Activated CD4-positive, alpha-beta T cell treated with anti-CD3 and anti-CD28 coated beads for 48 hours (primary cell): ENCODE results near the gene STIM1.

ENCODE experiments used
- DNase-seq: peaks from one replicate; pipeline ENCODE4 v3.0.0-alpha.2; 2020

Gene STIM1

DNA sequence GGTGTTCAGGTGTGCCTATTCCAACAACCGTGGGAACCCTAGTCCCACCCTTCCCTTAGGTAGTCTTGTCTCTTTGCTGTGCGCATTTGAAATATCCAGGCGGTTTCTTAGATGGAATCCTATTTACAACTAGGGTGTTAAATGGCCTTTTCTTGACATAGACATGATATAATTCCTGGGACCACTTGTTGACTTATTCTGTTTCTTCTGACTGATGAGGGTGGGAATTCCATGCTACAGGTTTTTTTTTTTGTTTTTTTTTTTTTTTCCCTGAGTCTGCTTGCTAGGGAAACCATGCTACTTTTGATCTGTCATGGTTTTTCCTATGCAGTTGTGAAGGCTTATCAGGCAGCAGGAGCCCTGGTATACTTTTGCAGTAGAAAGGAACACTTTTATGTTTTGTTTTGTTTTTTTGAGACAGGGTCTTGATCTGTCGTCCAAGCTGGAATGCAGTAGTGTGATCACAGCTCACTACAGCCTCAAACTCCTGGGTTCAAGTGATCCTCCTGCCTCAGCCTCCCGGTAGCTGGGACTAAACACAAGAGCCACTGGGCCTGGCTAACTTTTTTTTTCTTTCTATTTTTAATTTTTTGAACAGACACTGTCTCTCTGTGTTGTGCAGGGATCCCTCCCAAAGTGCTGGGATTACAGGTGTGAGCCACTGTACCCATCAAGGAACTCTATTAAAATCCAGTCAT, 1.5 kb downstream of the STIM1 start:
- DNase-seq: no peak

DNA sequence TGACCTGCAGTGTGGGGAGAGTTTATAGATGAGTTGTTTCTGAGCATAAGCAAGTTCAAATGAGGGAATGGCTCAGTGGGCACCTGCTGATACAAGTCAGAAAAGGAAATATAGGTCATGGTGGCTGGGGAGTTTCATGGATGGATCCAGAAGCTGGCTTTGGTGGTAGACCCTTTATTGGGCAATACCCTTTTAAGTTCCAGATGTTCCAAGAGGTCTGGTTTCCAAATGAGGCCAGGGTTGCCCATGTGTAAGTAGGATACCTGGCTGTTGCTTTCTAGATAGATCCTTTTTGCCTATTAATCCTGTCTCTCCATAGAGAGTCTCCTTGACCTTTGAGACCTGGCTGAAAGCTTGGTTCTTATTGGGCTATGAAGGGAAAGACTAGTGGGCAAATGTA, 2.2 kb downstream of the STIM1 start:
- DNase-seq: no peak

DNA sequence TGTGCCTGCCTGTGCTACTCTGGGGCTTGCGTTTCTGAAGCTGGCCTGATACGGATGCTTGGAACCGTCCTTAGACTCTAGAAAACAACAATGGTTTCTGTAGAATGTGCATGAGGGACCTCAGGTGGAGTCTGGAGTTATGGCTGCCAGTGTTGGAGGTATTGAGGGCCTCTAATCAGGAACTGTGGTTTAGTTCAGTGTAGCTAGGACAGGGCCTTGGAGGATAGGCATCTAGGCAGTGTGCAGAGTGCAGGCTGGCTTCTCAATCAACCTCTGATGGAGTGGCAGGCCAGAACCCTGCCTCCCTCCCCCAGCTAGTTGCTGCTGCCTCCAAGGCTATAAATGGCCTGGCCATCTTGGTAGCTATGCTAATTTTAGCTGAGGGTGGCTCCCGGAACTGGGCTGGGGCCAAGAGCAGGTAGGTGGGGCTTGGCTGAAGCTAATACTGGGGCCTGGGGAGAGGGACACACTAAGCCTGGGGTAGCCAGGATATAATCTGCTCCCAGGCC, 4.0 kb downstream of the STIM1 start:
- no peak for DNase-seq

DNA sequence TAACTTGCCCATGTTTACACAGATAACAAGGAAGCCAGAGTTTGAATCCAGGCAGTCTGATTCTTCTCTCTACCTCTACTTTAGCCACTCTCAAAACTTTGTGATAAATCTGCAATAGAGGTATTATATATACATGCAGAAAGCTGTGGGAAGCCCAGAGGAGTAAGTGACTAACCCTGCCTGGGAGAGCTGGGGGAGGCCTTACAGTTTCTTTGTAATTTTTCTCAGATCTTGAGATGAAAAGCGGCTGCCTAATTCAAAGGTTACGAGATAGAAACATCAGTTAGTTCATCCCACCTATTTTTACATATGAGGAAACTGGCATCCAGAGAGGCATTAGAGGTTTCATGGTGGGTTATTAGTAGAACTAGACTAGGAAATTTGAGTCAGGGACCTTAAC, 4.9 kb downstream of the STIM1 start:
- peak; percentile 69 for DNase-seq

- peak; percentile 54 for DNase-seq
Observed at GRCh38 chr11:3860898-3861393, 5.5 kb downstream of the STIM1 start.

DNA sequence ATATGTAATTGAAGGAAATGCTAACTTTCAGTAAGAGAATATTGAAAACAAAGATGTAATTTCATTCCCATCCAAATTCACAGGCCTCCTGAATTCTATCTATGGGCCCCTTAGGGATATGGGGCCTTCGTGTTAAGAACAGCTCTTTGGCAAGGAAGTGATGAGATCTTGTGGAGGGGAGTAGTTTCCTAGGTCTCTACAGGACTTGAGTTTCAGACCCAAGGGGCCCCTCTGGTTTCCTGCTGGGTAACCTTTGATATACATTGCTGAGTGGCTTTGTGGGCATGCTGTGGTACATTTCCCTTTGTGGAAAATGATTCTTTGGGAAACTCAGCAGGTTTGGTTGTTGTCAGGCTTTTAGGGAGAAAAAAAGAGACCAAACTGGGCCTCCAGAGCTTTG, 6.2 kb downstream of the STIM1 start:
- no peak for DNase-seq

GRCh38 chr11:3865388-3866193, 10.1 kb downstream of the STIM1 start:
- DNase-seq: no peak

DNA sequence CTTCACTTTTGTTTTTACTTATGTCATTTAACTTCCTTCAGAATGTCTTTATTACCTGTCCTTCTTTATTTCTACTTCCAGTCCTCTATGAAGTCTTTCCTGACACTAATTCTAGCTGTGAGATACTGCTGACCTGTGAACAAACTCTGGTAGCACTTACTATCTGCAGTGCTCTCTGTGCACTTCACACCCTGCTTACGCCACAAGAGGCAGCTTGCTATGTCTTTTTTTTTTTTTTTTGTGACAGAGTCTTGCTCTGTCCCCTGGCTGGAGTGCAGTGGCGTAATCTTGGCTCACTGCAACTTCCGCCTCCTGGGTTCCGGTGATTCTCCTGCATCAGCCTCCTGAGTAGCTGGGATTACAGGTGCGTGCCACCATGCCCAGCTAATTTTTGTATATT, 10.7 kb downstream of the STIM1 start:
- no peak for DNase-seq

GRCh38 chr11:3866836-3867208, 11.4 kb downstream of the STIM1 start:
- DNase-seq: no peak

- peak; percentile 49 for DNase-seq
Observed at GRCh38 chr11:3867209-3868091, 12.0 kb downstream of the STIM1 start.

DNA sequence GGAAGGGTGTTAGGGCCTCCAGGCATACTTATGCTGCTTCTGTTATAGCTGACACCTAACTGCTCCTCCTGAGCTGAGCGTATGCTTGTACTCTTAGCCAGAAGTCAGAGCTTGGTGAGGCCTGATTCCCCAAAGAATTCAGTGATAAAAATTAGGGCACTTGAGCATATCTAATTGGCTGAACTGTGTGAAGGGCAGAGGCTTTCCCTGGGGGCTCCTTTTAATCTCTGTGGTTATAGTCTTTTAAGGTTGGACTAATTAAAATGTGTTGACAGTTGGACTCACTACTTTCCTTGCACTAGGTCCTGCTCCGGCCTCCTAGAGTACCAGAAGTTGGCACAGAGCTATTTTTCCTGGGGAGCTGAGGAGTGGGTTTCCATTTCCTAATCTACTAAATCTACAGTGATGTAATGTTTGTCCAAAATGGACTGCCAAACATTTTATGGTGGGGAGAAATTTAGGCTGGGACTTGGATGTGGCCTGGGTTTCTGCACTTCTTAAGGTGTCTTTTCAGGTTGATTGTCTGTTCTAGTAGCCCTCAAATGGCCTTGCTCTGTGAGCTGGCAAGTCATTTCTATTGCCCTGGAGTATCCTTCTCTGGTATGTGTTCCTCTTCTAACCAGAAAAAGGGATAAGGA, 18.4 kb downstream of the STIM1 start:
- no peak for DNase-seq

DNA sequence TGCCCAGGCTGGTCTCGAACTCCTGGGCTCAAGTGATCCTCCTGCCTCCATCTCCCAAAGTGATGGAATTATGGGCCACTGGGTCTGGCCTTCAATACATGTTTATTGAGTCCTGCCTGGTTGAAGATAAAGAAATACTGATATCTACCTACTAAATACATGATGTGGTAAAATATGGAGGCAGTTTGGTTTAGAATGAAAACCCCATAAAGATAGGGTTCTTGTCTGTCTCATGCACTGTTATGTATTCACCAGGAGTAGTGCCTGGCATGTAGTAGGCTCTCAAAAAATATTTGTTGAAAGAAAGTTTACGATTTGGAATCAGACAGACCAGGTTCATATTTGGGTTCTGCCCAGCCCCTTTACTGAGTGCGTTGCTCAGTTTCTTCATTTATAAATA, 21.1 kb downstream of the STIM1 start:
- DNase-seq: no peak

- DNase-seq: no peak
Observed at GRCh38 chr11:3877364-3878257, 22.1 kb downstream of the STIM1 start.

- no peak for DNase-seq
Observed at GRCh38 chr11:3878258-3878584, 22.8 kb downstream of the STIM1 start.

DNA sequence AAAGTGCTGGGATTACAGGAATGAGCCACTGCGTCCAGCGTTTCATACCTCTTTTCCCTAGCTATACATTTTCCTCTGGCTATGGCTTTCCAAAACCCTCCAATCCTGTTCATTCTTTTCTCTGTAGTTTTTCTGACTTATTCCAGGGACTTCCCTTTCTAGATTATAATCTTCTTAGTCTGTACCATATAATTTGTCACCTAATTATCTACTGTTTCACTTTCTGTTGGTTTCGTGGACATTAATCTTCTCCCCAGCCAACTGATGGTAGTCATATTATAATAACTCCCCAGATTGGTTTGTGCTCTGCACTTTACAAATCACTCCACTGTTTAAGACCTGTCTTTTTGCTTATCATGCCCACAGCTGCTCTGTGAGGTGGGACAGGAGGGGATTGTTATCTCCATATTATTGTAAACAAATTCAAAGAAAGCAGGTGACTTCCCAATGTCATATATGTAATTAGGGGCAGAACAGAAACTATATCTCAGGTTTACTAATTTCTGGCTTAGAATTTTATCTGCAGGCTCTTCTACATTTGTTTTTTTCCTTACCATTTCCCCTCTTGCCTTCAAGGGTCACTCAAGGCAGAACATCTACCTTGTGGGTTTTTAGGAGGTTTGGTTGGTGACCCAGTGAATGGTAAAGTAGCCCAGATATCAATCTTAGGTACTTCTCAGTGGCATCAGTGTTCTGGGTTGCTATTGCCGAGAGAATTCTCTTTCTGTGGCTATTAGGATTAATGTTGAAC, 23.9 kb downstream of the STIM1 start:
- no peak for DNase-seq

DNA sequence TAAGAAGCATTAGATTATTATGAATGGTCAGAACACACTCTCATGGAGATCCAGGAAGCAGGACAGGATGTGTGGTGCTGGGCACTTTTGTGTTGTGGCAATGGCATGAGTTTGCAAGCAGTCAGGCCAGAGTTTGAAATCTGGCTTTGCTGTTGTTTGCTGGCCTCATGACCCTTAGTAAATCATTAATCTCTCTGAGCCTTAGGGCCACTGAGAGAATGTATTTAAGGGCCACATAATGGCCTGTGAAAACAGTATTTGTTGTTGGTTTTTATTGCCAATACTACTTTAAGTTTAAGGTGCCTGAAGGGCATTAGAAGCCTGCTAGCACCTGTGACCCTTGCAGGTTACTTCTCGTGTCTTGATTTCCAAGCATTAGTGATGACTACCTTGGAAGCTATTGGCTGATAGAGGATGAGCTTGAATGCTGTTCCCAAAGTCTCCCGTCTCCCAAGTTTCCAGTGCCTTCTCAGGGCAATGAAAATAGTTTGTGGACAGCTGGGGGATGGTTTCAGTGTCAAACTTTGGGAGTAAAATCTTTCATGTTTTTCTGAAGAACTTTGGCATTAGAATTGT, 24.6 kb downstream of the STIM1 start:
- DNase-seq: no peak

- no peak for DNase-seq
Observed at GRCh38 chr11:3880724-3881123, 25.3 kb downstream of the STIM1 start.

- no peak for DNase-seq
Observed at GRCh38 chr11:3882655-3883054, 27.2 kb downstream of the STIM1 start.

DNA sequence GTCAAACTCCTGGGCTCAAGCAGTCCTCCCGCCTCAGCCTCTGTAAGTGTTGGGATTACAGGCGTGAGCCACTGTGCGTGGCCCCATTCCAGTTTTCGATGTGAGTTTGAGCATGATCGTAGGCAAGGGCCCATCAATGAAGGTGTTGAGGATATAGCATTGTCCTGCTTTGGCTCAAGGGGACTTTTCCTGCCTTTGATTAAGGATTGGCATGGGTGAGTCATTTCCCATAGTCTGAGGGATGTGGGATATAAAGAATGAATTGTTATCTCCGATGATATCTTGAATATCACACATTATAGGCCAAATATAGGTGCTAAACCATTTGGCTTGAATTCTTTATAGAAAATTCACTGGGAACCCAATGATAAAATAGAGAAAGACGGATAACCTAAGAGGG, 30.4 kb downstream of the STIM1 start:
- DNase-seq: no peak

- no peak for DNase-seq
Observed at GRCh38 chr11:3886985-3887384, 31.5 kb downstream of the STIM1 start.

DNA sequence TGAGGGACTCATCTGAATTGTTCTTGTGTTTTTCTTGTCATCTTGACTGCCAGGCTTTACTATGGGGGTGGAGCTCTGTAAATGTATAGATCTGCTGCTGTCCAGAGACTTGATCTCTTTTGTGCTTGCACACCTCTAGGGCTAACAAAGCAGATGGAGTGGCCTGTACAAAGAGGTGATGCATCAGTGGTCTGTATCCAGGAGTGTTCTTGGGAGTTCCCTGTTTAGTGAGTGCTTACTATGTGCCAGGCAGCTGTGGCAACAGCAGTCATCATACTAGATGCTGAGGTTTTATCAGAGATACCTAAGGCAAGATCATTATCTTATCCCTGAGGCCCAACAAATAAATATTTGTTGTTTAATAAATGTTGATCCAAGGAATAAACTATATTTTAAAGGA, 33.4 kb downstream of the STIM1 start:
- no peak for DNase-seq
